HL-60 (cell line): Measurements from ENCODE around the gene WDR64.

Source experiments
- DNase-seq, 2 experiments: peaks; one replicate each; pipeline ENCODE4 v3.0.0-alpha.2; 2010 to 2020; ENCODE audit warnings: low read depth in 1 of 2, low spot score in 1 of 2
- H3K27ac ChIP-seq: fragments of 250-450 bp; sonication (Bioruptor Pico); replicated peaks from 2 replicates; pipeline ENCODE4 v1.5.1; 2020; ENCODE audit warnings: mild to moderate bottlenecking, moderate library complexity
- H3K27me3 ChIP-seq: fragments of 250-450 bp; sonication (Bioruptor Pico); 2 replicates; pipeline ENCODE4 v1.5.1; 2021; ENCODE audit warnings: mild to moderate bottlenecking, moderate library complexity; ENCODE audit not compliant: insufficient read depth, poor library complexity, severe bottlenecking
- H3K4me3 ChIP-seq: replicated peaks from 2 replicates; pipeline ENCODE4 v1.5.1; 2011; ENCODE audit warnings: mild to moderate bottlenecking, control low read depth, low read length; ENCODE audit not compliant: insufficient read depth
- GABPA ChIP-seq: IDR thresholded peaks from 2 replicates; pipeline ENCODE4 v1.6.1; 2012; ENCODE audit warnings: low read depth
- POLR2AphosphoS5 ChIP-seq: IDR thresholded peaks from 2 replicates; pipeline ENCODE4 v1.6.1; 2012; ENCODE audit warnings: low read depth
- SPI1 ChIP-seq: IDR thresholded peaks from 2 replicates; pipeline ENCODE4 v1.6.1; 2012; ENCODE audit warnings: low read depth, mild to moderate bottlenecking, borderline replicate concordance
- TF ChIP-seq, protein P1 (sequence below): IDR thresholded peaks from one replicate; pipeline ENCODE4 v1.5.1; 2011; ENCODE audit warnings: low read length, control low read depth, inconsistent platforms; ENCODE audit not compliant: insufficient read depth
- TF ChIP-seq, protein P2 (sequence below): IDR thresholded peaks from 2 replicates; pipeline ENCODE4 v1.6.1; 2012; ENCODE audit warnings: low read depth; ENCODE audit not compliant: insufficient replicate concordance

The WDR64 gene

DNA sequence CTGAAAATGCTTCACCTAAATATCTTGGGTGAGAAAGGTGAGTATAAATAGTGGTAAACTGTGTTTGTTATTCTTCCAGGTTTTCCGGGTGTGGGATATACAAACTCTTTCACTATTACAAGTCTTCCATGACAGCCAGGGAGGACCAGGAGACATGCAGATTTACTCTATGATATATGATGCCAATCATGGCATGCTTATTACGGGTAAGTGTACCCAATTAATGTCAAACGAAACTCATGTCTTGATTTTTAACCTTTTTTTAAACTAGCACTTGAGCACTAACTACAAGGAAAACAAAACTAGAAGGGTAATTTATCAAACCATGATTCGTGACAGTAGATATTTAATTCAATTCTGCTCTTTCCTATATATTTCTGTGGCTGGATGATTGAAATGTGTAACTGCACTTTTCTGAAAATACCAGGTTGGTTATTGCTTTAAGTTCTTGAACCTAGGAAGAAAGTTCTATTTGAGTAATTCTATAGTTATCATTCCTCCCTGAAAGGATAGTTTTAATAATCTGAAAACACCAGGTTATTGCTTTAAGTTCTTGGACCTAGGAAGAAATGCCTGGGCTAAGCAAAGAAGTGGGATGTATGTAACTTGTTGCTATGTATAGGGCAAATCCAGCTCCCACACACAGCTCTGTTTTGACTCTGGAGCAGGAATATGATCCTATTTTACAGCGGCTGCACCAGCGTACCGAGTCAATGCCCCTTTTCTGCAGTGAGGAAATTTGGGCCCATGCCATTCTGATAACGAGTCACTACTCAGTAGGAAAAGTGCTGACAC is 86.4 kb downstream of the WDR64 start:
- DNase-seq: no peak
- H3K27ac ChIP-seq: no peak overlapping the region
- no peak overlapping the region for H3K4me3 ChIP-seq
- TF ChIP-seq, protein P1, sequence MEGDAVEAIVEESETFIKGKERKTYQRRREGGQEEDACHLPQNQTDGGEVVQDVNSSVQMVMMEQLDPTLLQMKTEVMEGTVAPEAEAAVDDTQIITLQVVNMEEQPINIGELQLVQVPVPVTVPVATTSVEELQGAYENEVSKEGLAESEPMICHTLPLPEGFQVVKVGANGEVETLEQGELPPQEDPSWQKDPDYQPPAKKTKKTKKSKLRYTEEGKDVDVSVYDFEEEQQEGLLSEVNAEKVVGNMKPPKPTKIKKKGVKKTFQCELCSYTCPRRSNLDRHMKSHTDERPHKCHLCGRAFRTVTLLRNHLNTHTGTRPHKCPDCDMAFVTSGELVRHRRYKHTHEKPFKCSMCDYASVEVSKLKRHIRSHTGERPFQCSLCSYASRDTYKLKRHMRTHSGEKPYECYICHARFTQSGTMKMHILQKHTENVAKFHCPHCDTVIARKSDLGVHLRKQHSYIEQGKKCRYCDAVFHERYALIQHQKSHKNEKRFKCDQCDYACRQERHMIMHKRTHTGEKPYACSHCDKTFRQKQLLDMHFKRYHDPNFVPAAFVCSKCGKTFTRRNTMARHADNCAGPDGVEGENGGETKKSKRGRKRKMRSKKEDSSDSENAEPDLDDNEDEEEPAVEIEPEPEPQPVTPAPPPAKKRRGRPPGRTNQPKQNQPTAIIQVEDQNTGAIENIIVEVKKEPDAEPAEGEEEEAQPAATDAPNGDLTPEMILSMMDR: no peak
- TF ChIP-seq POLR2AphosphoS5 (no peak), GABPA (no peak), SPI1 (no peak)
- TF ChIP-seq, protein P2, sequence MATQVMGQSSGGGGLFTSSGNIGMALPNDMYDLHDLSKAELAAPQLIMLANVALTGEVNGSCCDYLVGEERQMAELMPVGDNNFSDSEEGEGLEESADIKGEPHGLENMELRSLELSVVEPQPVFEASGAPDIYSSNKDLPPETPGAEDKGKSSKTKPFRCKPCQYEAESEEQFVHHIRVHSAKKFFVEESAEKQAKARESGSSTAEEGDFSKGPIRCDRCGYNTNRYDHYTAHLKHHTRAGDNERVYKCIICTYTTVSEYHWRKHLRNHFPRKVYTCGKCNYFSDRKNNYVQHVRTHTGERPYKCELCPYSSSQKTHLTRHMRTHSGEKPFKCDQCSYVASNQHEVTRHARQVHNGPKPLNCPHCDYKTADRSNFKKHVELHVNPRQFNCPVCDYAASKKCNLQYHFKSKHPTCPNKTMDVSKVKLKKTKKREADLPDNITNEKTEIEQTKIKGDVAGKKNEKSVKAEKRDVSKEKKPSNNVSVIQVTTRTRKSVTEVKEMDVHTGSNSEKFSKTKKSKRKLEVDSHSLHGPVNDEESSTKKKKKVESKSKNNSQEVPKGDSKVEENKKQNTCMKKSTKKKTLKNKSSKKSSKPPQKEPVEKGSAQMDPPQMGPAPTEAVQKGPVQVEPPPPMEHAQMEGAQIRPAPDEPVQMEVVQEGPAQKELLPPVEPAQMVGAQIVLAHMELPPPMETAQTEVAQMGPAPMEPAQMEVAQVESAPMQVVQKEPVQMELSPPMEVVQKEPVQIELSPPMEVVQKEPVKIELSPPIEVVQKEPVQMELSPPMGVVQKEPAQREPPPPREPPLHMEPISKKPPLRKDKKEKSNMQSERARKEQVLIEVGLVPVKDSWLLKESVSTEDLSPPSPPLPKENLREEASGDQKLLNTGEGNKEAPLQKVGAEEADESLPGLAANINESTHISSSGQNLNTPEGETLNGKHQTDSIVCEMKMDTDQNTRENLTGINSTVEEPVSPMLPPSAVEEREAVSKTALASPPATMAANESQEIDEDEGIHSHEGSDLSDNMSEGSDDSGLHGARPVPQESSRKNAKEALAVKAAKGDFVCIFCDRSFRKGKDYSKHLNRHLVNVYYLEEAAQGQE: no peak
- H3K27me3 ChIP-seq: peaks cover 18% of the 10 kb centered on the region

DNA sequence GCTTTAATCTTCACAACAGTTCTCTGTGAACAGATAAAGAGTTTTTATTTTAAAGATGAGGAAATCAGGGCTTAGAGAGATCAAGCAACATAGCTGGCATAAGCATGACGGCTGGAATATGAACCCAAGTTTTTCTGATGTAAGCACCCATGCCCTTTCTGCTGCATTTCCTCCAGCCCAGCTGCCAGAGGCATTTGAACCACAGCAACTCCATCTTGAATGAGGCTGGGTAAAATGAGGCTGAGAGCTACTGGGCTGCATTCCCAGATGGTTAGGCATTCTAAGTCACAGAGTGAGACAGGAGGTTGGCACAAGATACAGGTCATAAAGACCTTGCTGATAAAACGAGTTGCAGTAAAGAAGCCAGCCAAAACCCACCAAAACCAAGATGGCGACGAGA is 90.0 kb downstream of the WDR64 start:
- TF ChIP-seq SPI1 (no peak), POLR2AphosphoS5 (no peak), GABPA (no peak)
- TF ChIP-seq, protein P1: no peak
- TF ChIP-seq, protein P2: no peak
- H3K4me3 ChIP-seq: no peak overlapping the region
- peaks cover 14% of the 10 kb centered on the region for H3K27me3 ChIP-seq
- DNase-seq: no peak
- H3K27ac ChIP-seq: no peak overlapping the region

DNA sequence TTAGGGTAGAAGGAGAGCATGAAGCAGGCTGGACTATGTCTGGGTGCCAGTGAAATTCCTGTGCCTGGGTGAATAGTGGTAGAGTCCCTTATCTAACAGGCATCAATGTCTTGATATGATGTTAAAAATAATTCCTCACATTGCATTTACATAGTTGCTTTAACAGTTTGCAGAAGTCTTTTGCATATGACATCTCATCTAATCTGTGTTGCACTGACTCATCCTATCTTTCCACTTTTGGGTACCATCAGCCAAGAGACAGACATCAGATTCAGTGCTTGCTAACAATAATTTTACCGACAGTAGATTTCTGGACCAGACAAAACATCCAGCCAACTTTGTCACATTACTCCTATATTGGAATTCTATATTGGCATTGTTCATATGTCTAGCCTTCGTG is 92.5 kb downstream of the WDR64 start:
- no peak for DNase-seq
- H3K27ac ChIP-seq: no peak overlapping the region
- H3K4me3 ChIP-seq: no peak overlapping the region
- no peak for TF ChIP-seq SPI1
- H3K27me3 ChIP-seq: peaks cover under 1% of the 10 kb centered on the region

DNA sequence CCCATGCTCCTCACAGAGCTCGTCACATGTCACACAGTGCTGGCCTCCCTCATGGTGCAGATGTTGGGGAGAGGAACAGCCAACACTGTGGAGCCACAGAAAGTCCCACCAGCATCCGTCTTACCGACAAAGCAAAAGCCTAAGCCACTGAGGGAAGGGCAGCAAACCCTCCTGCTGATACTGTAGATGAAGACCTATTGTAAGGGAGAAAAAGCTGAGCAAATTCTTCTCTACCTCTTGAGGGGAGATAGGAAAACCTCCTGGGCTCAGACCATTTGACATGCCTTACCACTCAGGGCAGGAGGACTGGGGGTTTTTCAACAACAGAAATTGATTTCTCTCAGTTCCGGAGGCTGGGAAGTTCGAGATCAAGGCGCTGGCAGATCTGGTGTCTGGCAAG is 95.9 kb downstream of the WDR64 start:
- DNase-seq: no peak
- Histone ChIP-seq H3K27ac (no peak overlapping the region), H3K4me3 (no peak overlapping the region), H3K27me3 (no peaks in the 10 kb centered on the region)
- TF ChIP-seq SPI1 (no peak), POLR2AphosphoS5 (no peak), GABPA (no peak)
- TF ChIP-seq, protein P1: no peak
- TF ChIP-seq, protein P2: no peak
